Measurements from ENCODE around the gene RBM28. TPM values are rescaled to one million over a fixed set of nuclear protein-coding genes. Genes with fewer than 3 reads are reported as not detected.

Gene RBM28
- total and polyA plus RNA-seq, 2 of the 8 experiments (the other 6 are each of a cell fraction or from before 2014, with no cell fraction given) = 12.8 to 65.3 TPM

GRCh38 chr7:128343554-128344430, at the start of gene RBM28 (continued):
- TF ChIP-seq CEBPB (IDR thresholded peaks at IDR 0.05; ENCODE audit: low read depth, low read length) = no peak
- no peak for TF ChIP-seq SUZ12 (IDR thresholded peaks at IDR 0.05; ENCODE audit: low read length)
- peak; percentile 72; the same call in 1 of the 2 replicates for TF ChIP-seq JUND (IDR thresholded peaks at IDR 0.05; ENCODE audit: low read length)
- peak; percentile 91; the same call in 1 of the 2 replicates for TF ChIP-seq SP4 (IDR thresholded peaks at IDR 0.05; ENCODE audit: low read length)
- TF ChIP-seq RFX5 (IDR thresholded peaks at IDR 0.05; ENCODE audit: borderline replicate concordance, low read depth, low read length) = no peak
- TF ChIP-seq RBBP5 (IDR thresholded peaks at IDR 0.05; ENCODE audit: borderline replicate concordance, low read depth, low read length) = peak; percentile 96
